ENCODE results near the gene SLC43A3.
"Not testable (repeated sequence)": the region's sequence is repeated elsewhere in the genome, so short reads cannot be mapped to it uniquely, and the experiment has no call there.

Gene SLC43A3

DNA sequence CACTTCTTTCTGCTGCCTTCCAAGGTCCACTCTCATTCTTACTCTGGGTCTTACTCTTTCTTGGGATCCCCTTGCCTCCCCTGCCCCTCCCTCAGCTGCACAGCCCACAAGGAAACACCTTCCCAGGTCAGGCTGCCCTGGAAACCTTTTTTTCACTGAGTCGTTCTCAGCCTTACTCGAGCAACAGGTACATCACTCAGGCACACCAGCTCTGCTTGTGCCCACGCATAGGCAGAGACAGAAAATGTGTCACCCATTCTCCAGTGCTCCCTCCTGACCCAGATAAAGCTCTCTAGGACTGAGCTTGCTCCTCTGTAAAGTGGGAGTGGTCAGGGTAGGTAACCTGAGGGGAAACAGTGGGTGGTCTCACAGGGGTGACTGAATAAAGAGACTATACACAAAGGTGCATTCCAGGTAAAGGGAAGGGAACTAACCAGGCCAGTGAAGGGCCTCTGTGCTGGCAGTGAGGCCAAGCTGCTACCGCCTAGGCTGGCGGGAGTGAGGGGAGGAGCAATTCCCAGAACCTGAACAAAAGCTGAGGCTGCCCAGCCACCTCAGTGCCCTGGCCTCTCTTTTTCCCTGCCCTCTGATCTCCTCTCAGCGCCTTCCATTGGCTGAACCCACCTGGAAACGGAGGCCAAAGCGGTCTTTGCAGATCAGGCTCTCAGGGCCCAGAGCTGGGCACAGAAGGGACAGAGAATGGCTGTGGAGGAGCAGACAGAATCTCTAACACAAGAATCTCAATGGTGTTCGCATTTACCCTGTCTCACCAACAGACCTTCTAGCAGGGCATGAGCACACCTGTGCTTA lies 61.9 kb downstream of the SLC43A3 start:
- DNase-seq (ENCODE audit: low read depth): no peak

DNA sequence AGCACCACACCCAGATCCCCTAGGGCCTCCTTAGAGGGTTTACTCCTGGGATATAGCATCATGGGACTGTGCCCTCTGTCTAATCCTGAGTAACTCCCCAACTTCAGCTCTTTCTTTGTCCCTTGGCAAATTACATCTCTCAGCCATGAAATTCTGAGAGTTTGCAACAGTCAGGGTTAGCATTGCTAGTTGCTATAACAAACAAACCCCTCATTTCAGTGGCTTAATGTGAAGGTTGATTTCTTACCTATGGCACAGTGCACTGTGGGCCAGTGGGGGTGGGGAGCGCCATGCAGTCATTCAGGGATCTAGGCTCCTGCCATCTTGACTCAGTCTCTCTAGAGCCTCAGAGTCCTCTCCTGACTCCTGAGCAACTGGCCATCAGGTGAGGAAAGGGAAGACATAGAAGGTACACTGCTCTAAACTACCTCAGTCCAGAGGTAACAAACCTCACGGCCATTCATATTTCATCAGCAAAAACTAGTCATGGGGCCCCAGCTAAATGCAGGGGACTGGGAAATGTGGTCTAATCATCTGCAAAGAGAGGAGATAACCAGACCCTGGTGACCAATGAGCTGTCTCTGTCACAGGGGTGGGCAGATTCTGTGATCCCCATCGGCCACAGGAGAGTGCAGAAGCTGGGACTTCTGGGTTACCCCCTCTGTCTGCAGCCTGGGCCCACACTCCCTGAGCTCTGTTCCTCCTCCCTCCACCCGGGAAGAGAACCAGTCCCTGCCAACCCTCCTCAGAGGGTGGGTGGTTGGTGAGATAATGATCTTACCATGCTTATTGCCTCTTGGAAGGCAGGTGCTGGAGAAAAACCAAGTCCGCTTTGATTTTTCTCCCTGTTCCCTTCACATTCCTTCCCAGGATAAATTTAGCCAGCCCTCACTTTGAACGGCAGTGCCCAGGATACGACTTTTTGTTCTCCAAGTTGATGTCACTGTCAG lies 63.5 kb downstream of the SLC43A3 start:
- no peak for DNase-seq (ENCODE audit: low read depth)
- no peak overlapping the region for H3K4me3 ChIP-seq (ENCODE audit: low read depth, low read length)

More for the DNA sequence above, 61.9 kb downstream of the SLC43A3 start:
- no peak overlapping the region for H3K4me3 ChIP-seq (ENCODE audit: low read depth, low read length)

DNA sequence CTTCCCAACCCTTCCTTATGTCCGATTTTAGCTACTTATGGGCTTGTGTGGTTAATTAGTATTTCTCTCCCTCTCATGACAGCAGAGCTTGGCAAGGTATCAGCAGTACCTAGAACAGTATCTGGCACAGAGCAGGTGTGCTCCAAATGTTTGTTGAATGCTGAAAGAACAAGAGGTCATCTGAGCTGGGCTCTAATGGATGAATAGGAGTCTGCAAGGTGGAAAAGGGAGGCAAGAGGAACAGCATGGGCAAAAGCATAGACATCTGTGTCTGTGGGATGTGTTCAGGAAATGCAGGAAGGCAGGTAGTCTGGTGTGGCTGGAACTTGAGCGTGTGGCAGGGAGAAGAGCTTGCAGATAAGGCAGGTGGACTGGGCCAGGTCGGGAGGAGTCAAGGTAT lies 65.0 kb downstream of the SLC43A3 start:
- no peak overlapping the region for H3K4me3 ChIP-seq (ENCODE audit: low read depth, low read length)
- no peak for DNase-seq (ENCODE audit: low read depth)

DNA sequence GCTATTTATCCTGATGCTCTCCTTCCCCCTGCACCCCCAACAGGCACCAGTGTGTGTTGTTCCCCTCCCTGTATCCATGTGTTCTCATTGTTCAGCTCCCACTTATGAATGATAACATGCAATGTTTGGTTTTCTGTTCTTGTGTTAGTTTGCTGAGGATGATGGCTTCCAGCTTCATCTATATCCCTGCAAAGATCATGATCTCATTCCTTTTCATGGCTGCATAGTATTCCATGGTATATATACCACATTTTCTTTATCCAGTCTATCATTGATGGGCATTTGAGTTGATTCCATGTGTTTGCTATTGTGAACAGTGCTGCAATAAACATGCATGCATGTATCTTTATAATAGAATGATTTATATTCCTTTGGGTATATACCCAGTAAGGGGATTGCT lies 65.5 kb downstream of the SLC43A3 start:
- H3K4me3 ChIP-seq (ENCODE audit: low read depth, low read length); DNase-seq (ENCODE audit: low read depth): not testable (repeated sequence)

DNA sequence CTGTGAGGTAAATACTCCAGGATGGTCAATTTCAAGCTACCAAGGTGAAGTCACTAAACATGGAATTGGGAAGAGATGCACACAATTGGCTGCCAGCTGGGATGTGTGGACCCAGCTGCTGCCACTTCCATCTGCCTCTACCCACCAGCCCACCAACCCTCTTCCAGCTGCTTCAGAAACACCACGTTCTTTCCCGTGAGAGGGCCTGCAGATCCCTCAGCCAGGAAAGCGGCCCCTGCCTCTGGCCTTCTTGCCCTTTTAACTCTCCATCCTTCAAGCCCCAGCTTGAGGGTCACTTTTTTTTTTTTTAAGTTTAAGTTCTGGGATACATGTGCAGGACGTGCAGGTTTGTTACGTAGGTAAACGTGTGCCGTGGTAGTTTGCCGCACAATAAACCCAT lies 65.9 kb downstream of the SLC43A3 start:
- no peak overlapping the region for H3K4me3 ChIP-seq (ENCODE audit: low read depth, low read length)

GRCh38 chr11:57359896-57360690 lies 66.8 kb downstream of the SLC43A3 start:
- no peak overlapping the region for H3K4me3 ChIP-seq (ENCODE audit: low read depth, low read length)
- no peak for DNase-seq (ENCODE audit: low read depth)

More for the DNA sequence above, 65.9 kb downstream of the SLC43A3 start:
- no peak for DNase-seq (ENCODE audit: low read depth)

- DNase-seq (ENCODE audit: low read depth): no peak
These were observed 67.5 kb downstream of the SLC43A3 start for GRCh38 chr11:57359396-57359795.

DNA sequence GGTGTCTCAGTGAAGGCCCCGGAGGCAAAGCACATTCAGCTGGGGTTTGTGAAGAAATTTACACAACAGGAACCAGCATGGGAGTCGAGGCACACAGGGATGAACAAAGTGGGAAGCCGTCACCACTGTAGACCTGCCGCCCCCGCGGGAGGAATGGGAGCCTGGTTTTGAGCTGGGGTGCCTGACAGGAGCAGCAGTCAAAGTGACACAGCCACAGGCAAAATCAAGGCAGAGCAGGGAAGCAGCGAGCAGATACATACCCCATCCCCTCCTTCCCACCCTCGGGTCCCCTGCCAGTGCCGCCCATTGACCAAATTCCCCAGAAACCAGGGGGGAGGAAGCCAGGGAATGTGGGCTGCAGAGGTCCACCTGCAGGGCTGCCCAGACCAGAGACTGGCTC lies 67.9 kb downstream of the SLC43A3 start:
- no peak overlapping the region for H3K4me3 ChIP-seq (ENCODE audit: low read depth, low read length)
- no peak for DNase-seq (ENCODE audit: low read depth)

More at GRCh38 chr11:57359396-57359795, 67.5 kb downstream of the SLC43A3 start:
- no peak overlapping the region for H3K4me3 ChIP-seq (ENCODE audit: low read depth, low read length)

GRCh38 chr11:57358543-57358961 lies 68.4 kb downstream of the SLC43A3 start:
- no peak for DNase-seq (ENCODE audit: low read depth)

DNA sequence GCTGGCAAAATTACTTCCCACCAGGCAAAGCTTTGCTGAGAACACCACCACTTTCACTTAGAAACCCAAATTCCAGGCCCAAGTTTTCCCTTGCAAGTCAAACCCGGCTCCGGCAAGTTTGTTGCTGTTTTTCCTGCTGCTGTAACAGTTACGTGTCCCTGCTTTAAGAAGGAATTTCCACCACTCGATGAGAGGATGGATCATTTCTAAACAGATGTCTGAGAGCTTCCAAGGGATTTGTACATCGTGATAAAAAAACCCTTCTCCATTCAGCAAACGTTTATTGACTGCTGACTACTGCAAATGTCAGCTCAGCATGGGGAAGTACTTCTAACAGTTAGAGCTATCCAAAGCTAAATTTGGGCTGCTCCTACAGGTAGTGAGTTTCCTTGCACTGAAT lies 69.1 kb downstream of the SLC43A3 start:
- no peak for DNase-seq (ENCODE audit: low read depth)
- H3K4me3 ChIP-seq (ENCODE audit: low read depth, low read length): no peak overlapping the region

More at GRCh38 chr11:57358543-57358961, 68.4 kb downstream of the SLC43A3 start:
- H3K4me3 ChIP-seq (ENCODE audit: low read depth, low read length): no peak overlapping the region

GRCh38 chr11:57357310-57357709 lies 69.6 kb downstream of the SLC43A3 start:
- H3K4me3 ChIP-seq (ENCODE audit: low read depth, low read length): no peak overlapping the region
- no peak for DNase-seq (ENCODE audit: low read depth)

Data from skeletal muscle cell (primary cell).